Stimulated activated CD4-positive, alpha-beta T cell treated with anti-CD3 and anti-CD28 coated beads, Interleukin-2, amount 100 ng/mL, for 4 hours (primary cell): Measurements from ENCODE around the gene ACTN2.

Experiments used
- DNase-seq: peaks from one replicate; pipeline ENCODE4 v3.0.0-alpha.2; 2020; ENCODE audit warnings: low read depth

Gene ACTN2

DNA sequence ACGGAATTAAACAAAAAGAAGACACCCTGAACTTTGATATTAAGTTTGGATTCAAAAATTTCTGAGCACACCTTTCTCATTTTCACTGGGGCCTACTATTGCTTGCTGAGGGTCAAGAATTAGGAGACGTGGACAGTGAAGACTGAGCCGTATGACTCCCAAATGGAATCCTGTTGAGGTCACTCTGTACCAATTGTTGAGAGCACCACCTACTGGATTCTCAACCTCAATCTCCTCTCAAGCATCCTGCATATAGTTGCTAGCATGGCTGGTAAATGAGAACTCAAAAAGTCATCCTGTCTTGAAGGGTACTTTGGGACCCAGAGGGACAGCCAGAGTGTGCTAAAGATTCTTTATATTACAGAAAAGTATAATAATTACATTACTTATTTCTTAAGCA, 88.6 kb downstream of the ACTN2 start:
- DNase-seq = no peak

DNA sequence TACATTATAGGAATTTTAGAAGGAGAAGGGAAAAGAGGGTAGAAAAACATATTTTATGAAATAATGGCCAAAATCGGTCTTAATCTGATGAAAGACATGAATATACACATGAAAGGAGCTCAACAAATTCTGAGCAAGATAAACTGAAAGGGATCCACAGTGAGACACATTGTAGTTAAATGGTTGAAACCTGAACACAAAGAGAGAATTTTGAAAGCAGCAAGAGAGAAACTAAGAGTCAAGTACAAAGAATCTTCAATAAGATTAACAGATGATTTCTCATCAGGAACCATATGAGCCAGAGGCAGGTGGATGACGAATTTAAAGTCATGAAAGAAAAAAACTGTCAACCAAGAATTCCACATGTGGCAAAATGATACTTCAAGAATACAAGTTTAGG, 93.0 kb downstream of the ACTN2 start:
- DNase-seq = no peak

DNA sequence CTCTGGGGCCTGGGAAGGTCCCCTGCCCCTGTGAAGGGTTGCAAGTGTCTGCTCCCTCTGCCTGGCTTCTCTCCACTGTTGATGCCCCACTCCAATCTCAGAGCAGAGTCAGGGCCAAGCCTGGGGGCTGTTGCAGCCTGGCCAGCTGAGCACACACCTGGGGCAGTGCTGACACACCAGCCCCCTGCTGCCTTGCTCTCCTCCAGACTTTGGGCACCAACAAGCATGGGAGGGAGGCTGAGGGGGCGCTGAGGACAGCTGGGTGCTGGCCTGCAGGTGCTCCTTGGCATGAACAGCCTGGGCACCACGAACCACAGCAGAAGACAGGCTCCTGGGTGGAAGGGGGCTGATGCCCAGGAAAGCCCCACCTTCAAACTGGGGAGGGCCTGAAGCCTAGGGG, 99.2 kb downstream of the ACTN2 start:
- no peak for DNase-seq

DNA sequence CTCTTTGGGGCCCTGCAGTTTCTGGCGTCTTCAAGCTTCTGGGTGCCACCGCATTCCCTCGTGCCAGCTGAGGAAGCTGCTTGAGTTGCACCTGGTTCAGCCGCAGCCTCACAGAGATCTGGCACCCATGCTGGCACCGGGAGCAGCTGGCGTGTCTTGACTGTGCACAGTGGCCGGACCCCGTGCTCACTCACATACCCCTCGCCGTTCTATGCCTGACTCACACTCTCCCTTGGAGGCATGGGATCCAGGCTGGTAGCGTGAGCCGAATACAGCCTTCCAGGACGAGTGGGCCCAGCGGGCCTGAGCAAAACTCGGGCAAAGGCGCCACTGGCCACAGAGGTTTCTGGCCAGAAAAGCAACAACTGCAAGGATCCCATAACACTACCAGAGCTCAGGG, 100.2 kb downstream of the ACTN2 start:
- DNase-seq = no peak

DNA sequence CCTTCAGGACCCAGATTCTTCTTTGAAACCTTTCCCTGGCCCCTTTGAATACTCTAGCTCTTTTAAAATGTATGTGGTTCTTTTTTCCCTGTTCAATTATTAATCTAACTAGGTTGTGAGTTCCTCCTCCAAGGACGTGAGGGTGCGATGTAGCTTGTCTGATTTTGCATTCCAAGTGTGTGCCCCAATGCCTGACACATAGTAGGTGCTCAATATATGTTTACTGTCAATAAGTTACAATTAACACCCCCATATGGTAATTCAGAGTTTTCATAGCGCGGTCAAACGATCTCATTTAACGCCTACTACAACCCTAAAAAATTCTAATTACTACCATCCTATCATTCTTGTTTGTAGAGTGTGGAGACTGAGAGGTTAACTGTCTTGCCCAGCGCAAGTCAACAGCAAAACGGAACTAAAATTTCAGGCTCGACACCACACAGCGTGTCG, 108.3 kb downstream of the ACTN2 start:
- DNase-seq = no peak

DNA sequence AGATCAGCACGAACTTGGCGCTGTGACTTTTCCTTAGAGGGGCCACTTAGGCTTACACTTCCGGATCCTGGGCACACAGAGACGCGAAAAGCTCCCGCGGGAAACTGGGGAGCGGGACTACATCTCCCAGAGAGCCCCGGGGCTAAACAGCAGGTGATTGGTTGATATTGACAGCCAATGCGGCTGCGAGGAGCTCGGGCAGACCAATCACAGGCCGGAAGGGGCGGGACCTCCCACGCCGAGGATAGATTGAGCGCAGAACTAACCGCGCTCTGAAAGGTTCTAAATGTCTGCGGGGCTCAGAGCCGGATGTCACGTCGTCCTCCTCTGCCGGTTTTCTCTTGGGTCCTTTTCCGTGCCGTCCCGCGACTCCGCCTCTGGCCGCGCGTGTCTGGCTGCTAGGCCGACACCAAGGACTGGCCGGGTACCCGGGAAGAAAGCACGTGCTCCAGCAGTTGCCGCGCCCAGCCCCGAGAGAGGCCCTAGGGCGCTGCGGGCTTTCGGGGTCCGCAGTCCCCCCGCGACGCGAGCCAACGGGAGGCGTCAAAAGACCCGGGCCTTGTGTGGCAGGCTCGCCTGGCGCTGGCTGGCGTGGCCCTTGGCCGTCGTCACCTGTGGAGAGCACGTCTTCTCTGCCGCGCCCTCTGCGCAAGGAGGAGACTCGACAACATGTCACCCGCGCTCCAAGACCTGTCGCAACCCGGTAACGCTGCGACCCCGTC, 108.9 kb downstream of the ACTN2 start, which contains the start of gene MTR:
MTR (plus strand) TSS at position 258 of the 722 bp plus-strand sequence; CDS start at position 670, 412 bp downstream.
- peak; percentile 94 for DNase-seq

DNA sequence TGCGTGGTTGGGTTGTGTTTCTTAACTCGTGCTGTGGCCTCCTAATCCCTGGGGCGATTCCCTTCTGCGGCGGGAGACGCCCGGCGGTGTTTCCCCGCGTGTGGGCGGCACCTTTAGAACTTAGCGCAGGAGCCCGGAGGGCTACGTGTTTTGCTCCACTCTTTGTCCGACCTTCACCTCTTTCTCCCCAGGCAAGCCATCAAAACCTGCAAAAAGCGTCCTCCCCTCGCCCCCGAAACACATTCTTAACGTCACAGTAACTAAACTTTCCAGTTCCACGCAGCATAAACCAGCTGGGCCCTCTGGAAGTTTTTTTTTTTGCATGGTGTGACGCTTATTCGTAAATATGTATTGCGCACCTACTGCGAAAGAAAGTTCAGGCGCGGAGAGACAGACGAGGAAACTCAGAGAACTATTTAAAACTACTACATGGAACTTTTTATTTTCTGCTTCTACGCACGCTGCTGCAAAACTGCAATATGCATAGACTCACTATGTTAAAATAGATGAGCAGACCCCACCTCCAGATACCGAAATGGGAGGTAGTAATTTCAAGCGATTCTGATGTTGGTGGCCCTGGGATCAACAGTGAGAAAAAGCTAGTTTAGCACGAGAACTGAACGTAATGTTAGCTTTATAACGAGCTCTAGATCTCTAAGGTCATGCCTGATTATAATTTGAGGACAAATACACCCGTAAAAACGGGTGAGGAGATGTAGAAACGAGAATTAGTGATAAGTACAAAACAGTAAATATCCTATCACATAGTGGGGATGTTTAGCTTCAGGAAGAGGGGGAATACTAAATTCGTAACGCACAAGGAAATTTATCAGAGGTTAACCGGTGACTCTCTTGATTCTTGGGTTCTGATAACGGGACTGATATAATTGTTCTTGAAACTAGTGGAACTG, 109.7 kb downstream of the ACTN2 start:
- peak; percentile 52 for DNase-seq

DNA sequence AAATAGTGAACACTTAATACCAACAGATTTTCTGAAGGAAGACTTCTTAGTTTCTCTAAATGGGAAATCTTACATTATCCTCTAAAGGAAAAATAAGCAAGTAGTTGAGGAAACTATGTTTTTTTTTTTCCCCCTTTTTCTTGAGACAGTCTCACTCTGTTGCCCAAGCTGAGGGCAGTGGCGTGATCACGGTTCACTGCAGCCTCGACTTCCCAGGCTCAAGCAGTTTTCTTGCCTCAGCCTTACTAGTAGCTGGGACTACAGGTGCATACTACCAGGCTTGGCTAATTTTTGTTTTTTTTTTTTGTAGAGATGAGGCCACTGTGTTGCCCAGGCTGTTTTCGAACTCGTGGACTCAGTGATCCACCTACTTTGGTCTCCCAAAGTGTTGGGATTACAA, 112.7 kb downstream of the ACTN2 start:
- no peak for DNase-seq

DNA sequence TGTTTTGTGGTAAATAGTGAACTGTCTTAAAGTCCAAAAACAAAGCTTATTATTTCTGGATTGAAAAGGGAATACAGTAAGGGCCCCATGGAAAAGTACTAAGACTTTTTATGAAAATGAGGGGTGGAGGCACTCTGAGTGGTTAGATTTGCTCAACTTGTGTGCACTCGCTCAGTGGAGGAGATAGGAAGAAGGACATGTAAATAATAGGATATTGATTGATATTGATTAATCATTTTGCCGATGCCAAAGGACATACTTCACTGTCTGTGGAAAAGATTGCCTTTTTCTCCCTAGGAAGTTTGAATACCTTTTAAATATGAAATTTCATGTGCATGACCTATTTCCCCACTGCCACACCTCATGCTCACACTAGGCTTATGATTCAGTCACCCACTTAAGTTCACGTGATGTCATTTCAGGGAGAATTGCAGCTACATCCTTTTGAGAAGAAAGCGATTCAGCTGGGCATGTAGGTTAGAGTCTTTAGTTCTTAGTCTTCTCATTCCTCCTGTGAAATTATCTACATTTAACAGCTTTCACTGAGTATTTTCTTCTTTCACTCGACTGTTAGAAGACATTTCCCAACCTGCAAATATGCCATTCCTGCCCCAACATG, 113.8 kb downstream of the ACTN2 start:
- DNase-seq = no peak

DNA sequence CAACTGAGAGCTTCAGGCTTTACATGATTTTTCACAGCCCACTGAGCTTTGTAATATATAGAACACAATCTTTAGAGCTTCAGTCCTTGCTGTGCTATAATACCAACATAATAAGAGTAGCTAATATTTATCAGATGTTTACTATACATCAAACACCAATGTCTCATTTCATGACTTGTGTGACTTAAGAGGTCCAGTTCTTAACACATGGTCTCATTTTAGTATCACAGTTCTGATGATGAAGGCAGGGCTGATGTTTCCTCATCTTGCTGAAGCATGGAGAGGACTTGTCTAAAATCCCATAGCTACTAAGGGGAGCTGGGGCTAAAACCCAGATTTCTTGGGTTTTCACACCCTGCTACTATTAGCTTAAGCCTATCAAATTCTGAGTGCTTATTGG, 114.3 kb downstream of the ACTN2 start:
- DNase-seq = no peak

DNA sequence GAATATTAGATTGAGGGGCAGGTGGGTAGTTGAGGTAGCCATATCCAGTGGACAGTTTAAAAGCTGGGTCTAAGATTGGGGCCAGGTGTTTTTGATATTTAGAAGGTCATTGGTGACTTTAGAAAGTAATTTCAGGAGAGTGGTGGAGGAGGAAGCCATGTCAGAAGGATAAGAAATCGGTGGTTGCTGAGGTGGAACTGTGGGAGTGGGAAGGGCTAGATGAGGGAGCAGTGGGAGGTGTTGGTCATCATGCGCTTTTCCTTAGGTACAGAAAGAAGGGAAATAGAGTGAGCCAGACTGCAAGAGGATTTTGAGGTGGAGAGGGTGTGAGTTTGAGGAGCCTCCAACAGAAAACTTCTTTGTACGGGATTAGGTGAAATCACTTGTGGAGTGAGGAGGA, 116.0 kb downstream of the ACTN2 start:
- no peak for DNase-seq

DNA sequence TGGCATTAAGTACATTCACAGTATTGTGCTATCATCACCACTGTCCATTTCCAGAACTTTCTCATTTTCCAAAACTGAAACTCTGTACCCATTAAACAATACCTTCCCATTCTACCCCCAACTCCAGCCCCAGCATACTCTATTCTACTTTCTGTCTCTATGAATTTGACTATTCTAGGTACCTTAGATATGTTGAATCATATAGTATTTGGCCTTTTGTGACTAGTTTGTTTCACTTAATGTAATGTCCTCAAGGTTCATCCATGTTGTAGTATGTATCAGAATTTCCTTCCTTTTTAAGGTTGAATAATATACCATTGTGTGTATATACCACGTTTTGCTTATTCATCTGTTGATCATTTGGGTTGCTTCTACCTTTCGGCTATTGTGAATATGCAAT, 120.3 kb downstream of the ACTN2 start:
- no peak for DNase-seq

DNA sequence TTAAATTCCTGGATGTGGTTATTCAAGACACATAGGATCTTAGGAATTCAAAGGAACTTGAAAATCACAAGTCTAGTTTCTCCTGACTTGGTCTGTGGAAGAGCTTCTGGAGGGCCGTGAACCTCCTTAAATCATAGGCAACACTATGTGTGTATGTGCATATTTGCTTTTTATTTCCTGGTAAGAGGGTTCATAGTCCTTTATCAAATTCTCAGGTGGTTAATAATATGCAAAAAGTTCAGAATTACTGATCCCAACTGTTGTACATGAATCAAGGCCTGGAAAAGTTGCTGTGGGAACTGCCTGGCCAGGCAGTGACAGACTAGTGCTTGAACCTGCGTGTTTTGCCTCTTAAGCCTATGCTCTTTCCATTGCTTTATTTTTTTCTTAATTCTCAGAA, 121.7 kb downstream of the ACTN2 start:
- no peak for DNase-seq

DNA sequence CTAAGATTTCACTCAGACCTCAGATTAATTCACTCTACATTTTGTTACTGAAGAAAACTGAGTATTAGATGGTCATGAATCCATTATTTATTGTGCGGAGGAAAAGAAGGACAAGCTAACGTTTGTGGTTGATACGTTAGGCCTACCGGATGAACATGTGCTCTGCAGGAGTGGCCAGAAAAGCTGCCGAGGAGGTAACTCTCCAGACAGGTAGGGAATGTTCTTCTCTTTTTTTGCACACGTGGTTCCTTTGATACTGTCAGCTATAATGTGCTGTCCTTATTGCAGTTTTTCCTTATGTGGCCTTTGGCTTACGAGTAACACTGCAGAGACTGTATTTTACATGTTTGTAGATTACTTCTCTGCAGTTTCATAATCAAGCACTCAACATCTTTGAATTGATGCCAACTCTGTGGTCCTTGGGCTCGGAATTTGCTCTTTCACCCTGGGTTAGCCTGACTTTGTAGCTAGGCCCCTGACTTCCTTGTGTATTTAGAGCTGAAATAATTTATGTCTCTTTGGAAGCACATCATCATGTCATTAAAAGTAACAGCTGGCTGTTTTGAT, 122.3 kb downstream of the ACTN2 start:
- DNase-seq = no peak

DNA sequence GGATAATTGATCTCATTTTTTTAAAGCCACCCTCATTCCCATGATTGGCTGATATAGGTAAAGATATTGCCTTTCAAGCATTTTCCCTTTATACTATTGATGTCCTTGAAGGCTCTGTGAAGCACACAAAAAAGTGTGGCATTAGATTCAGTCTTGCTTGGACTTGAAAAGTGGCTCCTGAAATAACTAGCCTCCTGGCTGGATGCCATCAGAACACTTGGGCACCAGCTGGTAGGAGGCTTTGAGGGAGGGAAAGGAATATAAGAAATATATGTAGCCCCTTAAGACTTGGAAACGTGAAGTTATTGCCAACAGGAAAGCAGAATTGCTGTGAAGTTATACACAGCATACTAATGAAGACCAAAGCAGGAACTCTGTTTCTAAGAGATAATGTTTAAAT, 122.8 kb downstream of the ACTN2 start:
- DNase-seq = no peak

DNA sequence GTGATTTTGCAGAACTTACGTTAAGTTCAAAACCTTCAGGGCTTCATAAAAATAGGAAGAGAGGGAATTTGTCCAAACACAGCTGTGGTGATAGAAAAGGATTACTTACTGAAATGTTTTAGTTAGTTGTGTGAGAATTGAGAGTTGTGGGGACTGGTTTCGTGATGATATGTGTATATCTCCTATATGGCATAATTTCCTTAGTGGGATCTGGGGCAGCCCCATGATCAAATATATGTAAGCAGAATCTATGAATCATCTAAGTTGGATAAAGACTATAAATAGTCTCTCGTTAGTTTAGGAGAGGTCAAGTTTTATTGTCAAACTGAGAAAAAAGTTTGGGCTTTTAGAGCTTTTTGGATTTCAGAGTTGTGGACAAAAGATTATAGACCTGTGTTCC, 123.7 kb downstream of the ACTN2 start:
- DNase-seq = no peak

DNA sequence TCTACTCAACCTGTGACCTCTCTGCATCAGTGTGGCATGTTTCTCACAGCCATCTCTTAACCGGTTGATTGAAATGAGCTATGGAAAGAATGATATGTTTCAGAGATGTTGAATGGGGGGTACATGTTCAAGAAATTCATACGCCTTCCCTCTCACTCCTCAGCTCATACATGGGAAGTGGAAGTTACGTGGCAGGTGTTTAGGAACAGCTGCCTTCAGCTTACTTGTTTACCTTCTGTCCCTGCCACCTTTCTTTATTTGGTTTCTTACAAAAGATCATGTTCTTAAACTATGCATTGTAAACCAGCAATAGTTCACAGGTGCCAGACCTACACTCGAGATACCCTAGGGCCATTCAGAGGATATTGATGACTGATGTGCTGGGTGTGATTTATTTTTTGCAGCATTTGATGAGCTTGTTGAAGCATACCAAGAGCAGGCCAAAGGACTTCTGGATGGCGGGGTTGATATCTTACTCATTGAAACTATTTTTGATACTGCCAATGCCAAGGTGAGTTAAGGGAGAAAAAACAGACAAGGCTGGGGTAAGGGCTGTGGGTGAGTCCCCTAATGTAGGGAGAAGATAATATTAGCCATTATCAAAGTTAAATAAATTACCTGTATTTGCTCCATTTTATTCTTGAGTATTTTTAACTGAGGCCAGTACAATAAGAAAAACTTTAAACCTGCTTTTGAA, 126.2 kb downstream of the ACTN2 start:
- no peak for DNase-seq
